BLaER1 (cell line): ENCODE measurements around the gene CDH2.

Experiments
- H3K27ac ChIP-seq: shearing (Covaris generic); formaldehyde crosslinking; 2 replicates; pipeline ENCODE4 v1.8.1; 2022
- H3K27me3 ChIP-seq: shearing (Covaris generic); formaldehyde crosslinking; 2 replicates; pipeline ENCODE4 v1.8.1; 2022
- H3K36me3 ChIP-seq: shearing (Covaris generic); formaldehyde crosslinking; 2 replicates; pipeline ENCODE4 v1.8.1; 2022
- H3K4me1 ChIP-seq: shearing (Covaris generic); formaldehyde crosslinking; 2 replicates; pipeline ENCODE4 v1.8.1; 2022
- H3K4me2 ChIP-seq: shearing (Covaris generic); formaldehyde crosslinking; 2 replicates; pipeline ENCODE4 v1.8.1; 2022
- H3K4me3 ChIP-seq: shearing (Covaris generic); formaldehyde crosslinking; 2 replicates; pipeline ENCODE4 v1.8.1; 2022
- H3K9ac ChIP-seq: shearing (Covaris generic); formaldehyde crosslinking; 2 replicates; pipeline ENCODE4 v1.8.1; 2022
- H3K9me3 ChIP-seq: shearing (Covaris generic); formaldehyde crosslinking; 2 replicates; pipeline ENCODE4 v1.8.1; 2022
- H4K20me1 ChIP-seq: shearing (Covaris generic); formaldehyde crosslinking; 2 replicates; pipeline ENCODE4 v1.8.1; 2022
- Cebpa-rat ChIP-seq: shearing (Covaris generic); IDR thresholded peaks from 2 replicates; pipeline ENCODE4 v1.8.1; 2022

CDH2 gene

DNA sequence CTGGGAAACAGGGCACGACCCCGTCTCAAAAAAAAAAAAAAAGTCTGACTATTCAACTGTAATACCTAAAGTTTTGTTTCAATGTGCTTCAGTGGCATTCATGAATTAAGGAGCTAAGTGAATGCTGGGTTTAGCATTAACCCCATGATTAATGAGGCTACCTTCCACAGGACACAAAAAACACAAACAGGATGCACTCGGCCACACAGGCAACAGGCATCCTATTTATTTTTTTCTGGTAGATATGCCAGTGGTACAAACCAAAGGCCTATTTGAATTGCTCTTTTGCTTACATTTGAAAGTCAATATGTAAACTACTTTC lies 48.3 kb downstream of the CDH2 start:
- H3K9ac ChIP-seq: no peak overlapping the region
- H3K27me3 ChIP-seq: no peaks in the 10 kb centered on the region
- H3K36me3 ChIP-seq: no peaks in the 10 kb centered on the region
- H3K4me2 ChIP-seq: no peak overlapping the region
- H4K20me1 ChIP-seq: no peaks in the 10 kb centered on the region
- H3K27ac ChIP-seq: no peak overlapping the region
- TF ChIP-seq Cebpa-rat: no peak
- no peaks in the 10 kb centered on the region for H3K9me3 ChIP-seq
- no peak overlapping the region for H3K4me3 ChIP-seq
- H3K4me1 ChIP-seq: no peaks in the 10 kb centered on the region

DNA sequence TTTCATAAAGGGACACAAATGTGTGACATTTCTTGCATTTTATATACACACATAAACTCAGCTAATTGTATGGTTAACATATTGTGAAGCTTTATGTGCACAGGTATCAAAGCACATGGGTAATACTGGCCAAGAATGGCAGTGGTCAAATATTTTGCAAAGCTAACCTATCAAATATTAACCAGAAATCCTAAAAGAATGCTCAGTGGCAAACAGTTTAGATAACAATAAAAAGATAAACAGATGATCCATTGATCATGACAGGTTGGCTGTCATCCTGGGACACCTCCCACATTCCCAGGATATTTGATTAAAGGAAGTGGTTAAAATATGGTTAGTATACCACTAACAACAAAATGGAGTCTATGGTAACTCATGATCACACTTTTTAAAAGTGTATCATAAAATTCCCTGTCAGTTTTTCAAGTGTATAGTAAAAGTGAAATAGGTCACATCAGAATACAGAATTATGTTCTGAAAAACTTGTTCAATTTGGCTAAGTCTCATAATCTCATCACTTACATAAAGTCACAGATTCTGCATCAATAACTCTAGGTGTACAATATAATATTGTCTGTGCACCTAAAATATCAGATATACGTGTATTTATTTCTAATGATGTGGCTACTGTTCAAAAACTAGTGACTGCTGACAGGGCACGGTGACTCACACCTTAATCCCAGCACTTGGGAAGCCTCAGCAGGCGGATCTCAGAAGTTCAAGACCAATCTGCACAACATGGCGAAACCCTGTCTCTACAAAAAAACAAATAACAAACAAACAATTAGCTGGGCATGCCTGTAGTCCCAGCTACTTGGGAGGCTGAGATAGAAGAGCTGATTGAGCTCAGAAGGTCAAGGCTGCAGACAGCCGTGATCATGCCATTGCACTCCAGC lies 48.9 kb downstream of the CDH2 start:
- TF ChIP-seq Cebpa-rat: no peak
- Histone ChIP-seq H3K4me1 (no peaks in the 10 kb centered on the region), H4K20me1 (no peaks in the 10 kb centered on the region), H3K27ac (no peak overlapping the region), H3K4me3 (no peak overlapping the region), H3K9me3 (no peaks in the 10 kb centered on the region), H3K27me3 (no peaks in the 10 kb centered on the region), H3K36me3 (no peaks in the 10 kb centered on the region), H3K4me2 (no peak overlapping the region), H3K9ac (no peak overlapping the region)

DNA sequence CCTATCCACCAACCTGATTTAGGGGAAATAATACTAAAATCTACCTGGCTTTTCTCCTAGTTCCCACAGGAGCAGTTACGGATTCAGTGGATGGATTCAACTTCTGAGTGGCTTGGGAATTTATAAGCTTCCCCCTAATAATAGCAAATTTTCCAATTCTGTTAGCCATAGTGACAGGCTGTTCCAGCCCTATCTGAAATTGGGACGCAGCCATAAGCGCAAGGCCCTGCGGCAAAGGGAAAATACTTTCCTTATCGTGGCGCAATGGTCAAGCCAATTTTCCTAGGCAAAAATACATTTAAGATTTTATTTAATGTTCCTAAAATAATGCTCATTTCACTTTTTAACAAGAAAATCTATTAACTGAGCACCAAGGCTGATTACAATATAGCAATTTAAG lies 49.7 kb downstream of the CDH2 start:
- H3K4me1 ChIP-seq: no peaks in the 10 kb centered on the region
- H3K4me2 ChIP-seq: no peak overlapping the region
- no peaks in the 10 kb centered on the region for H4K20me1 ChIP-seq
- no peak overlapping the region for H3K9ac ChIP-seq
- H3K27ac ChIP-seq: no peak overlapping the region
- TF ChIP-seq Cebpa-rat: no peak
- no peaks in the 10 kb centered on the region for H3K27me3 ChIP-seq
- no peak overlapping the region for H3K4me3 ChIP-seq
- no peaks in the 10 kb centered on the region for H3K36me3 ChIP-seq
- H3K9me3 ChIP-seq: no peaks in the 10 kb centered on the region

DNA sequence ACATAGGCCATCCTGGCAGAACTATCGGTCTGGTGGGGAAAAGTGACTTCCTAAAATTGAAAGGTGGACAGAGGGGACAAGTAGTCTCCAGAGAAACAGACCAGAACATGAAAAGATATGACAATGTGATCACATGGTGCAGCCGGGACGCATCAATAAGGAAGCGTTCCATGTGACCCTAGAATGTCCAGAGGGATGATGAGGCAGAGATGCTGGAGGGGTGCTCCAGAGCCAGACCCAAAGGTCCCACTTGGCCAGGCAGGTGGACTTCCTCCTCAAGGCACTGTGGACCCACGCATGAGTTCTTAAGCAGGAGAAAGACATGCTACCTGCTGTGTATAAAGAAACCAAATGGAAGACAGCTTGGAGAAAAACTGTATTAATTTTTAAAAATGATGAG lies 50.2 kb downstream of the CDH2 start:
- H3K27me3 ChIP-seq: no peaks in the 10 kb centered on the region
- H4K20me1 ChIP-seq: no peaks in the 10 kb centered on the region
- no peak overlapping the region for H3K4me2 ChIP-seq
- H3K9ac ChIP-seq: no peak overlapping the region
- H3K36me3 ChIP-seq: no peaks in the 10 kb centered on the region
- no peak overlapping the region for H3K4me3 ChIP-seq
- no peak for TF ChIP-seq Cebpa-rat
- no peaks in the 10 kb centered on the region for H3K4me1 ChIP-seq
- H3K27ac ChIP-seq: no peak overlapping the region
- no peaks in the 10 kb centered on the region for H3K9me3 ChIP-seq

DNA sequence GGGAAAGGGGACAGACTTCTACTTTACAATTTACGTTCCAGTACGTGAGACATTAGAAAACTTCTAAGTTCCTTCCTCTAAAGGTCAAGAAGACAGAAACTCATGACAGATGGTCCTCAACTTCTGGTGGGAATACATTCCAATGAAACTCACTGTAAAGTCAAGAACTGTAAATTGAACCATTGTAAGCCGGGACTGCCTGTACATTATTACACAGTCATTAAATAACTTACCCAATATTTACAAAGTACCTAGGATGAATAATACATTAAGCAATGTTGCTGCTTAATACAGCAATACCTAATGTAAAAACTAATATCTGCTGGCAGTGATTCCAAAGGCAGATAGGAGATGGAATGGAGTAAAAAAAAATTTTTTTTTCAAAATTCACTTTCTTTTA lies 51.9 kb downstream of the CDH2 start:
- no peaks in the 10 kb centered on the region for H3K36me3 ChIP-seq
- no peaks in the 10 kb centered on the region for H3K4me1 ChIP-seq
- no peaks in the 10 kb centered on the region for H3K9me3 ChIP-seq
- no peak for TF ChIP-seq Cebpa-rat
- no peak overlapping the region for H3K4me2 ChIP-seq
- H3K9ac ChIP-seq: no peak overlapping the region
- H3K4me3 ChIP-seq: no peak overlapping the region
- no peaks in the 10 kb centered on the region for H4K20me1 ChIP-seq
- no peaks in the 10 kb centered on the region for H3K27me3 ChIP-seq
- H3K27ac ChIP-seq: no peak overlapping the region

DNA sequence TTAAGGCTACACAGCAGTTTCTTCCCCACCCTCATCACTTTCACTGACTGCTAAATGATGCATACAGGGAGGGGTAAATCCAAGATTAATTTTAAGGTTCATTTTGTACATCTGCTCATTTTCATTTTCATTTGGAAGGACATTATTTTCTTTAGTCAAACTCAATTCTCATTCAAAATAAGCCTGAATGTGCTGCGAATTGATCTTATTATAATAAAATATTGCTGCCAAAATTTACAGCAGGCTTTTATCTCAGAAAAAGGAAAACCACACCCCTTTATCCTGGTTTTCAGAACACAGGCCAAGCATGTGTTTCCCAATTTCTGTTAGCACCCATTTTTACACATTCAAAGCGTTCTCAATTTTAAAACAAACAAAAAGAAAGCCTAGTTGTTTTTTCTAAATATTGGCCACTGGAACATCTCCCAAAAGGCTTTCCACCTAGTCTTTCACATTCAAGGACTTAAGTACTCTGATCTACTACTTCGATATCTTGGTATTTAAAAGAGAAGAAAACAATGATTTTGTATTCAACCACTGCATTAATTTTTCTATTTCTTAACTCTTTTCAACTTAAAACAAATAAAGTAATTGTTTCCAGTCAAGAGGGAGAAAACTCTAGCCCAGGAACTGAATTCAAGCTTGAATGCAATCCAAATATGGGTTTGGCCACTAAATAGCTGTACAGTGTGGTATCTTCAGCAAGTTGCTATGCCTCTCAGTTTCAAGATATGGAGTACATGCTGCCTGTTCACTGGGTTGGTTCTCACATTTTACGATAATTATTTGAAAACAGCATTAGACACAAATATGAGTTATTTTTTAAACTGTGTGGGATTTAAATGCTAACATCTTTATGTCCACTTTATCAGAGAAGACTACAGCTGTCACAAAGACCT lies 52.5 kb downstream of the CDH2 start:
- no peak for TF ChIP-seq Cebpa-rat
- H3K4me1 ChIP-seq: no peaks in the 10 kb centered on the region
- H4K20me1 ChIP-seq: no peaks in the 10 kb centered on the region
- H3K9ac ChIP-seq: no peak overlapping the region
- H3K36me3 ChIP-seq: no peaks in the 10 kb centered on the region
- H3K27ac ChIP-seq: no peak overlapping the region
- no peak overlapping the region for H3K4me3 ChIP-seq
- no peaks in the 10 kb centered on the region for H3K9me3 ChIP-seq
- no peaks in the 10 kb centered on the region for H3K27me3 ChIP-seq
- no peak overlapping the region for H3K4me2 ChIP-seq

DNA sequence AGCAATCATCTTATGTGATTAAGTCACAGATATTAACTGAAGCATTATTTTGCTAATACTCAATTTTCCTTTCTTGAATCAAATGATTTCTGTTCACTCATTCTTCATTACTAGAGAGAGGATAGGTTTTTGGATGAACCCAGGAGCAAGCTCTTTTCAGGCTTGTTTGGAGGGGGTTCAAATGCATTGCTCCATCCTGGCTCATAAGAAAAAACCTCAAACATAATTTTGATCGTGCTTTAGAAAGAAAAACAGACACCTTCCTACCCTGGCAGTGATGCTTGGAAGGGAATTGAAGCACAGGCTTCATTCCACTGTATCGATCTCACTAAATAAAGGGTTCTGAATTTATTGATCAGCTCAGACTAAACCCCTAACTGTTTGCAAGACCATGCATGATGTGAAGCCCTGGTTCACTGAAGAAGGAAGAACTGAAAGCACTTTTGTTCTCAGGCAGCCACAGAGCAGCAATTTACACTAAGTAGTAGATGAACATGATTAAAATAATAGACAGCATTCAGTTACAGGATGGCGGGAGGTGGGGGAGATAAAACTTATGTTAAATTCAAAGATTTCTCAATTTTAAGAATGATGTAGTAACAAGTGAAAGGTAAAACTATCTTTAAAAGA lies 53.4 kb downstream of the CDH2 start:
- Histone ChIP-seq H4K20me1 (no peaks in the 10 kb centered on the region), H3K4me1 (no peaks in the 10 kb centered on the region), H3K27me3 (no peaks in the 10 kb centered on the region), H3K9ac (no peak overlapping the region), H3K4me3 (no peak overlapping the region), H3K27ac (no peak overlapping the region), H3K4me2 (no peak overlapping the region), H3K9me3 (no peaks in the 10 kb centered on the region), H3K36me3 (no peaks in the 10 kb centered on the region)
- no peak for TF ChIP-seq Cebpa-rat

DNA sequence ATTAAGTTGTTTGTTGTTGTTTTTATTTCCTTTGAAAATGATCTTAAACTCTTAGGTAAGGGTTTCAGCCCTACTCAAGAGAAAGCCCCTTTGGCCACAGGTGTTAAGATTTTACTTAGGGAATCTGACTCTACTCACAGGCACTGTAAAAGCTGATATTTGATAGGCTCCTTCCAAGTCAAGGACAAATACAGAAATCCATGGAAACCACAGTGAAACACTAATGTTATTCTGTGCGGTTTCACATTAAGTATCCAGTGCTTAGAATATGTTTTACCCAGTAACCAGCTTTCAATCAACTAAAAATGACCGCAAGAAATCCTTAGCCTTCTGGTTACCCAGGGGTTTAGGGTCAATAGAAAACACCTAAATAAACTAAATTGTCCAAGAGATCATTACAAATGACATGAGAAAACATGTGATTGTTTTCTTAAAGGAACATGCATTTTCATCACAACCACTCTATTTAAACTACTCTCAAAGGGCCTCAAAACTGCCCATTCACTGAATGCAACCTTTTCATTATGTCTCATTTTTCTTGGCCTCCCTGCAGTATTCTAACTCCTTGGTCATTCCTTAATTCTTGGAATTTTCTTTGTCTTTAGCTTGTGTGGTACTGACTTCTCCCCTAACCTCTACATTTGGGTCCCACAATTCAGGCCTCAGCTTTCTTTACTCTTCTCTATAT lies 56.0 kb downstream of the CDH2 start:
- no peaks in the 10 kb centered on the region for H4K20me1 ChIP-seq
- no peaks in the 10 kb centered on the region for H3K9me3 ChIP-seq
- no peak overlapping the region for H3K27ac ChIP-seq
- H3K4me1 ChIP-seq: no peaks in the 10 kb centered on the region
- H3K27me3 ChIP-seq: no peaks in the 10 kb centered on the region
- no peak overlapping the region for H3K9ac ChIP-seq
- no peak for TF ChIP-seq Cebpa-rat
- no peak overlapping the region for H3K4me2 ChIP-seq
- H3K36me3 ChIP-seq: no peaks in the 10 kb centered on the region
- H3K4me3 ChIP-seq: no peak overlapping the region

DNA sequence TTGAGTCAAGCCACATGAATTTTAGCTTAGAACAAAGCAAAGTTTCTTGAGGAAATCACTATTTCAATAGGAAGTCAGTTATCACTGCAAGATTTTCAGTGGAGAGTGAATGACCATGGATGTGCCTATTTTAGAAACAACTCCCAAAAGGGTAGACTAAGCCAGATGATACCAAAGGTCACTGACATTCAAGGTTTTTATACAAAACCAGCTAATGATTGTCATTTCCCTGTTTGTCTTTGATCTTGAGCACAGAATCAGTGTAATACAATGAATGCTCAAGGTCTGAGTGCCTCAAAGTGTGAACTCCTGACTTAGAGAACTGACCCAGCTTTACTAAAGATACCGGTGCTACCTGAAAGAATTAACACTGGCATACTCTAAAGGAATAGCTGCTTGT lies 60.5 kb downstream of the CDH2 start:
- Histone ChIP-seq H3K27me3 (no peaks in the 10 kb centered on the region), H3K9me3 (no peaks in the 10 kb centered on the region), H3K4me3 (no peak overlapping the region), H3K9ac (no peak overlapping the region), H4K20me1 (no peaks in the 10 kb centered on the region), H3K36me3 (no peaks in the 10 kb centered on the region), H3K4me2 (no peak overlapping the region), H3K4me1 (no peaks in the 10 kb centered on the region), H3K27ac (no peak overlapping the region)
- no peak for TF ChIP-seq Cebpa-rat
